Measurements from ENCODE around the gene LGALS3BP. TPM values are rescaled to one million over a fixed set of nuclear protein-coding genes. Genes with fewer than 3 reads are reported as not detected.
"Not testable (repeated sequence)": the region's sequence is repeated elsewhere in the genome, so short reads cannot be mapped to it uniquely, and the experiment has no call there.

LGALS3BP gene
- polyA plus RNA-seq, 1 donor: 325 TPM

- Histone ChIP-seq H3K9me3 (ENCODE audit: control insufficient read depth, low read depth, low read length) (no peaks in the 10 kb centered on the region), H3K36me3 (ENCODE audit: control insufficient read depth, insufficient read depth, low read length) (peaks cover 77% of the 10 kb centered on the region), H3K4me3 (ENCODE audit: low read length) (no peak overlapping the region), H3K4me1 (ENCODE audit: control insufficient read depth, insufficient read depth, low read length) (peaks cover 18% of the 10 kb centered on the region), H3K27me3 (ENCODE audit: control insufficient read depth, insufficient read depth, low read length) (no peaks in the 10 kb centered on the region), H3K27ac (ENCODE audit: low read length) (no peak overlapping the region)
- peak; percentile 62 to 63 for DNase-seq
- WGBS (ENCODE audit: insufficient coverage, low lambda C conversion rate): 80% methylated on average over 1 of the region's 33 CpGs
Observed at GRCh38 chr17:78970834-78971755, 8.6 kb downstream of the LGALS3BP start.

- Histone ChIP-seq H3K4me3 (ENCODE audit: low read length) (no peak overlapping the region), H3K36me3 (ENCODE audit: control insufficient read depth, insufficient read depth, low read length) (peaks cover 73% of the 10 kb centered on the region), H3K4me1 (ENCODE audit: control insufficient read depth, insufficient read depth, low read length) (peaks cover 10% of the 10 kb centered on the region), H3K27ac (ENCODE audit: low read length) (no peak overlapping the region), H3K27me3 (ENCODE audit: control insufficient read depth, insufficient read depth, low read length) (no peaks in the 10 kb centered on the region), H3K9me3 (ENCODE audit: control insufficient read depth, low read depth, low read length) (no peaks in the 10 kb centered on the region)
- DNase-seq: no peak
- no CpG with 5 or more reads among the region's 9 CpGs for WGBS (ENCODE audit: insufficient coverage, low lambda C conversion rate)
Observed at GRCh38 chr17:78969865-78970264, 9.9 kb downstream of the LGALS3BP start.

- no peaks in the 10 kb centered on the region for H3K9me3 ChIP-seq (ENCODE audit: control insufficient read depth, low read depth, low read length)
- WGBS (ENCODE audit: insufficient coverage, low lambda C conversion rate): no CpG with 5 or more reads among the region's 21 CpGs
- peaks cover 11% of the 10 kb centered on the region for H3K4me1 ChIP-seq (ENCODE audit: control insufficient read depth, insufficient read depth, low read length)
- H3K27me3 ChIP-seq (ENCODE audit: control insufficient read depth, insufficient read depth, low read length): no peaks in the 10 kb centered on the region
- peaks cover 57% of the 10 kb centered on the region for H3K36me3 ChIP-seq (ENCODE audit: control insufficient read depth, insufficient read depth, low read length)
- DNase-seq: no peak
- no peak overlapping the region for H3K4me3 ChIP-seq (ENCODE audit: low read length)
- no peak overlapping the region for H3K27ac ChIP-seq (ENCODE audit: low read length)
Observed at GRCh38 chr17:78967782-78968362, 11.9 kb downstream of the LGALS3BP start.

- WGBS (ENCODE audit: insufficient coverage, low lambda C conversion rate): no CpG with 5 or more reads among the region's 23 CpGs
- Histone ChIP-seq H3K9me3 (ENCODE audit: control insufficient read depth, low read depth, low read length) (no peaks in the 10 kb centered on the region), H3K27me3 (ENCODE audit: control insufficient read depth, insufficient read depth, low read length) (no peaks in the 10 kb centered on the region), H3K4me1 (ENCODE audit: control insufficient read depth, insufficient read depth, low read length) (peaks cover 17% of the 10 kb centered on the region), H3K4me3 (ENCODE audit: low read length) (no peak overlapping the region), H3K36me3 (ENCODE audit: control insufficient read depth, insufficient read depth, low read length) (peaks cover 49% of the 10 kb centered on the region), H3K27ac (ENCODE audit: low read length) (no peak overlapping the region)
- DNase-seq: no peak
Observed at GRCh38 chr17:78966910-78967600, 12.7 kb downstream of the LGALS3BP start.

- Histone ChIP-seq H3K27me3 (ENCODE audit: control insufficient read depth, insufficient read depth, low read length) (no peaks in the 10 kb centered on the region), H3K4me3 (ENCODE audit: low read length) (no peak overlapping the region), H3K27ac (ENCODE audit: low read length) (no peak overlapping the region), H3K36me3 (ENCODE audit: control insufficient read depth, insufficient read depth, low read length) (peaks cover 42% of the 10 kb centered on the region), H3K9me3 (ENCODE audit: control insufficient read depth, low read depth, low read length) (no peaks in the 10 kb centered on the region), H3K4me1 (ENCODE audit: control insufficient read depth, insufficient read depth, low read length) (peaks cover 24% of the 10 kb centered on the region)
- no peak for DNase-seq
- WGBS (ENCODE audit: insufficient coverage, low lambda C conversion rate): no CpG with 5 or more reads among the region's 26 CpGs
Observed at GRCh38 chr17:78966123-78966813, 13.5 kb downstream of the LGALS3BP start.

- no peak overlapping the region for H3K27ac ChIP-seq (ENCODE audit: low read length)
- no peak overlapping the region for H3K4me3 ChIP-seq (ENCODE audit: low read length)
- no peaks in the 10 kb centered on the region for H3K27me3 ChIP-seq (ENCODE audit: control insufficient read depth, insufficient read depth, low read length)
- H3K9me3 ChIP-seq (ENCODE audit: control insufficient read depth, low read depth, low read length): no peaks in the 10 kb centered on the region
- peaks cover 23% of the 10 kb centered on the region for H3K4me1 ChIP-seq (ENCODE audit: control insufficient read depth, insufficient read depth, low read length)
- WGBS (ENCODE audit: insufficient coverage, low lambda C conversion rate): no CpG with 5 or more reads among the region's 8 CpGs
- H3K36me3 ChIP-seq (ENCODE audit: control insufficient read depth, insufficient read depth, low read length): peaks cover 37% of the 10 kb centered on the region
- DNase-seq: no peak
Observed at GRCh38 chr17:78965491-78965924, 14.2 kb downstream of the LGALS3BP start.

- Histone ChIP-seq H3K27me3 (ENCODE audit: control insufficient read depth, insufficient read depth, low read length) (no peaks in the 10 kb centered on the region), H3K27ac (ENCODE audit: low read length) (peak overlapping the region; percentile 88), H3K9me3 (ENCODE audit: control insufficient read depth, low read depth, low read length) (no peaks in the 10 kb centered on the region), H3K4me1 (ENCODE audit: control insufficient read depth, insufficient read depth, low read length) (peaks cover 33% of the 10 kb centered on the region), H3K36me3 (ENCODE audit: control insufficient read depth, insufficient read depth, low read length) (peaks cover 18% of the 10 kb centered on the region), H3K4me3 (ENCODE audit: low read length) (no peak overlapping the region)
- no peak for DNase-seq
- 100% methylated on average over 1 of the region's 6 CpGs for WGBS (ENCODE audit: insufficient coverage, low lambda C conversion rate)
Observed at GRCh38 chr17:78963378-78963777, 16.3 kb downstream of the LGALS3BP start.

- peaks cover 36% of the 10 kb centered on the region for H3K4me1 ChIP-seq (ENCODE audit: control insufficient read depth, insufficient read depth, low read length)
- DNase-seq; H3K9me3 ChIP-seq (ENCODE audit: control insufficient read depth, low read depth, low read length); H3K4me3 ChIP-seq (ENCODE audit: low read length); H3K27me3 ChIP-seq (ENCODE audit: control insufficient read depth, insufficient read depth, low read length): not testable (repeated sequence)
- peak overlapping the region; percentile 88 for H3K27ac ChIP-seq (ENCODE audit: low read length)
- H3K36me3 ChIP-seq (ENCODE audit: control insufficient read depth, insufficient read depth, low read length): peaks cover 13% of the 10 kb centered on the region
- no CpG with 5 or more reads among the region's 8 CpGs for WGBS (ENCODE audit: insufficient coverage, low lambda C conversion rate)
Observed at GRCh38 chr17:78962984-78963348, 16.8 kb downstream of the LGALS3BP start.

GRCh38 chr17:78962345-78962983 is 17.3 kb downstream of the LGALS3BP start:
- peak overlapping the region; percentile 88 for H3K27ac ChIP-seq (ENCODE audit: low read length)
- H3K9me3 ChIP-seq (ENCODE audit: control insufficient read depth, low read depth, low read length): no peaks in the 10 kb centered on the region
- WGBS (ENCODE audit: insufficient coverage, low lambda C conversion rate): no CpG with 5 or more reads among the region's 19 CpGs
- DNase-seq: peak; percentile 97 to 99
- no peaks in the 10 kb centered on the region for H3K27me3 ChIP-seq (ENCODE audit: control insufficient read depth, insufficient read depth, low read length)
- peaks cover 36% of the 10 kb centered on the region for H3K4me1 ChIP-seq (ENCODE audit: control insufficient read depth, insufficient read depth, low read length)
- no peak overlapping the region for H3K4me3 ChIP-seq (ENCODE audit: low read length)
- peaks cover 8% of the 10 kb centered on the region for H3K36me3 ChIP-seq (ENCODE audit: control insufficient read depth, insufficient read depth, low read length)
